A549 (cell line): Measurements from ENCODE around the gene GIT1.

ENCODE experiments used
- BCL3 ChIP-seq: fragments of >200 bp; sonication (Bioruptor Twin); formaldehyde crosslinking; IDR thresholded peaks from 3 replicates; pipeline ENCODE4 v1.6.1; 2016
- CBX2 ChIP-seq: fragments of 200-600 bp; sonication (generic); IDR thresholded peaks from 2 replicates; pipeline ENCODE4 v1.6.1; 2016; ENCODE audit warnings: low read depth, mild to moderate bottlenecking, borderline replicate concordance
- CEBPB ChIP-seq, 2 experiments: fragments of >200 bp in 1 of 2; sonication (Bioruptor Twin) in 1 of 2; formaldehyde crosslinking in 1 of 2; IDR thresholded peaks; 2 replicates each; pipeline ENCODE4 v1.6.1; 2012 to 2016
- CTCF ChIP-seq: fragments of >200 bp; sonication (Bioruptor Twin); formaldehyde crosslinking; IDR thresholded peaks from 3 replicates; pipeline ENCODE4 v1.5.1; 2016
- FOSB ChIP-seq: fragments of 250-450 bp; sonication (Bioruptor Pico); IDR thresholded peaks from 2 replicates; pipeline ENCODE4 v1.5.0; 2020; ENCODE audit warnings: mild to moderate bottlenecking, moderate library complexity
- HOXB5 ChIP-seq: fragments of 250-450 bp; sonication (Bioruptor Pico); IDR thresholded peaks from 2 replicates; pipeline ENCODE4 v1.5.0; 2020; ENCODE audit warnings: mild to moderate bottlenecking, moderate library complexity
- MAFK ChIP-seq: fragments of 450-650 bp; IDR thresholded peaks from 2 replicates; pipeline ENCODE4 v1.6.1; 2014; ENCODE audit not compliant: partially characterized antibody
- POLR2A ChIP-seq: IDR thresholded peaks from 2 replicates; pipeline ENCODE4 v1.6.1; 2012; ENCODE audit warnings: mild to moderate bottlenecking, low read length
- RCOR1 ChIP-seq: fragments of 150-350 bp; IDR thresholded peaks from 2 replicates; pipeline ENCODE4 v1.6.1; 2014; ENCODE audit warnings: antibody characterized with exemption, low read length, low read depth
- RFX5 ChIP-seq: fragments of 450-650 bp; IDR thresholded peaks from 2 replicates; pipeline ENCODE4 v1.7.1; 2014; ENCODE audit warnings: antibody characterized with exemption, mild to moderate bottlenecking, moderate library complexity
- SREBF2 ChIP-seq: fragments of 450-650 bp; IDR thresholded peaks from 2 replicates; pipeline ENCODE4 v1.6.1; 2014; ENCODE audit warnings: mild to moderate bottlenecking, moderate library complexity
- TP53 ChIP-seq: fragments of 250-450 bp; sonication (Bioruptor Pico); IDR thresholded peaks from 2 replicates; pipeline ENCODE4 v1.5.0; 2021; ENCODE audit warnings: mild to moderate bottlenecking, moderate library complexity
- USF2 ChIP-seq: fragments of 450-650 bp; IDR thresholded peaks from 2 replicates; pipeline ENCODE4 v1.6.1; 2014; ENCODE audit warnings: antibody characterized with exemption

GRCh38 chr17:29617125-29617480 lies 27.7 kb upstream of the GIT1 start:
- TF ChIP-seq FOSB (no peak), USF2 (no peak), CBX2 (no peak), CTCF (peak; percentile 58), BCL3 (no peak), POLR2A (peak; percentile 21; the same call in 1 of the 2 replicates), CEBPB (IDR thresholded peaks at IDR 0.05) (no peak), RCOR1 (no peak), HOXB5 (no peak), MAFK (no peak), RFX5 (no peak), TP53 (CRISPR knock-in tag) (no peak), SREBF2 (no peak)
